DOHH2 (cell line): Measurements from ENCODE around the gene STPG3.

ENCODE experiments used
- H3F3A ChIP-seq: fragments of 200-600 bp; sonication (generic), shearing (Covaris generic); 2 replicates; pipeline ENCODE4 v1.6.0; 2016; ENCODE audit warnings: antibody characterized with exemption, mild to moderate bottlenecking; ENCODE audit not compliant: control insufficient read depth, insufficient read depth
- H3K27ac ChIP-seq: fragments of 200-600 bp; sonication (generic); 2 replicates; pipeline ENCODE4 v1.5.1; 2014; ENCODE audit warnings: low read depth, mild to moderate bottlenecking, low read length, moderate library complexity
- H3K27me3 ChIP-seq: fragments of 200-600 bp; sonication (generic); 2 replicates; pipeline ENCODE4 v1.6.1; 2014; ENCODE audit warnings: mild to moderate bottlenecking, low read length, mixed read lengths; ENCODE audit not compliant: control insufficient read depth
- H3K36me3 ChIP-seq: fragments of 200-600 bp; sonication (generic); 2 replicates; pipeline ENCODE4 v1.6.1; 2014; ENCODE audit warnings: mild to moderate bottlenecking, low read length, moderate library complexity, mixed read lengths; ENCODE audit not compliant: control insufficient read depth
- H3K4me1 ChIP-seq: fragments of 200-600 bp; sonication (generic); 2 replicates; pipeline ENCODE4 v1.6.1; 2014; ENCODE audit warnings: mild to moderate bottlenecking, low read length, mixed read lengths; ENCODE audit not compliant: control insufficient read depth
- H3K4me2 ChIP-seq: fragments of 200-600 bp; sonication (generic); 2 replicates; pipeline ENCODE4 v1.6.0; 2014; ENCODE audit warnings: mild to moderate bottlenecking, low read length, moderate library complexity
- H3K4me3 ChIP-seq: fragments of 200-600 bp; sonication (generic); 2 replicates; pipeline ENCODE4 v1.5.1; 2014; ENCODE audit warnings: mild to moderate bottlenecking, low read length, mixed read lengths
- H3K79me2 ChIP-seq: fragments of 200-600 bp; sonication (generic); 2 replicates; pipeline ENCODE4 v1.6.1; 2014; ENCODE audit warnings: mild to moderate bottlenecking, low read length, mixed read lengths; ENCODE audit not compliant: control insufficient read depth
- H3K9me2 ChIP-seq: fragments of 200-600 bp; sonication (generic); replicated peaks from 2 replicates; pipeline ENCODE4 v1.6.1; 2014; ENCODE audit warnings: mild to moderate bottlenecking, low read length, mixed read lengths; ENCODE audit not compliant: control insufficient read depth
- H3K9me3 ChIP-seq: fragments of 200-600 bp; sonication (generic); 2 replicates; pipeline ENCODE4 v1.6.1; 2014; ENCODE audit warnings: antibody characterized with exemption, low read length, mixed read lengths; ENCODE audit not compliant: control insufficient read depth, insufficient read depth
- H4K20me1 ChIP-seq: fragments of 200-600 bp; sonication (generic); 2 replicates; pipeline ENCODE4 v1.6.0; 2014; ENCODE audit warnings: low read depth, mild to moderate bottlenecking, antibody characterized with exemption, low read length, moderate library complexity; ENCODE audit not compliant: control insufficient read depth, insufficient read depth
- CTCF ChIP-seq: fragments of 200-600 bp; sonication (generic); IDR thresholded peaks from one replicate; pipeline ENCODE4 v1.5.1; 2014; ENCODE audit warnings: antibody characterized with exemption, mild to moderate bottlenecking, low read depth, low read length; ENCODE audit not compliant: poor library complexity, severe bottlenecking
- EZH2phosphoT487 ChIP-seq: fragments of 200-600 bp; sonication (generic); IDR thresholded peaks from 2 replicates; pipeline ENCODE4 v1.6.1; 2017; ENCODE audit warnings: borderline replicate concordance, mild to moderate bottlenecking, antibody characterized with exemption, low read length, moderate library complexity, mixed read lengths

The STPG3 gene

GRCh38 chr9:137267933-137268355 lies 16.9 kb downstream of the STPG3 start:
- H3K9me2 ChIP-seq = no peaks in the 10 kb centered on the region
- TF ChIP-seq CTCF = no peak
- TF ChIP-seq EZH2phosphoT487 = no peak
- peak overlapping the region; percentile 98 for H3K4me2 ChIP-seq
- H3K27ac ChIP-seq = peak overlapping the region; percentile 84
- peaks cover 79% of the 10 kb centered on the region for H3K36me3 ChIP-seq
- H3K4me3 ChIP-seq = peak overlapping the region; percentile 75
- no peaks in the 10 kb centered on the region for H4K20me1 ChIP-seq
- H3F3A ChIP-seq = peaks cover 25% of the 10 kb centered on the region
- no peaks in the 10 kb centered on the region for H3K27me3 ChIP-seq
- H3K9me3 ChIP-seq = no peaks in the 10 kb centered on the region
- H3K4me1 ChIP-seq = peaks cover 67% of the 10 kb centered on the region
- H3K79me2 ChIP-seq = peaks cover 49% of the 10 kb centered on the region

- peak overlapping the region; percentile 84 for H3K27ac ChIP-seq
Observed at GRCh38 chr9:137268538-137269201, 17.6 kb downstream of the STPG3 start.

GRCh38 chr9:137269231-137269772 lies 18.2 kb downstream of the STPG3 start:
- TF ChIP-seq CTCF = no peak
- TF ChIP-seq EZH2phosphoT487 = no peak
- Histone ChIP-seq H3K27ac (peak overlapping the region; percentile 84), H3K9me2 (no peaks in the 10 kb centered on the region), H3K27me3 (no peaks in the 10 kb centered on the region), H3F3A (peaks cover 25% of the 10 kb centered on the region), H3K4me1 (peaks cover 80% of the 10 kb centered on the region), H3K36me3 (peaks cover 79% of the 10 kb centered on the region), H4K20me1 (no peaks in the 10 kb centered on the region), H3K4me3 (peak overlapping the region; percentile 75), H3K9me3 (no peaks in the 10 kb centered on the region), H3K79me2 (peaks cover 48% of the 10 kb centered on the region), H3K4me2 (peak overlapping the region; percentile 98)

More at GRCh38 chr9:137268538-137269201, 17.6 kb downstream of the STPG3 start:
- peak overlapping the region; percentile 98 for H3K4me2 ChIP-seq
- H3K9me2 ChIP-seq = no peaks in the 10 kb centered on the region
- H3K27me3 ChIP-seq = no peaks in the 10 kb centered on the region
- H3K36me3 ChIP-seq = peaks cover 83% of the 10 kb centered on the region
- TF ChIP-seq EZH2phosphoT487 (no peak), CTCF (no peak)
- no peaks in the 10 kb centered on the region for H3K9me3 ChIP-seq
- H4K20me1 ChIP-seq = no peaks in the 10 kb centered on the region
- peaks cover 74% of the 10 kb centered on the region for H3K4me1 ChIP-seq
- H3K4me3 ChIP-seq = peak overlapping the region; percentile 75
- H3K79me2 ChIP-seq = peaks cover 52% of the 10 kb centered on the region
- peaks cover 25% of the 10 kb centered on the region for H3F3A ChIP-seq
